GM12873 (cell line): ENCODE data around the gene TBL1XR1.

Experiments
- TF ChIP-seq, protein P1 (sequence below): IDR thresholded peaks from 2 replicates; pipeline ENCODE4 v1.5.1; 2012; ENCODE audit warnings: low read depth, mild to moderate bottlenecking, moderate library complexity, low read length, control low read depth; ENCODE audit not compliant: insufficient read depth; ENCODE audit errors: missing control alignments

Gene TBL1XR1

GRCh38 chr3:177079684-177080083 is 117.6 kb downstream of the TBL1XR1 start:
- TF ChIP-seq, protein P1, sequence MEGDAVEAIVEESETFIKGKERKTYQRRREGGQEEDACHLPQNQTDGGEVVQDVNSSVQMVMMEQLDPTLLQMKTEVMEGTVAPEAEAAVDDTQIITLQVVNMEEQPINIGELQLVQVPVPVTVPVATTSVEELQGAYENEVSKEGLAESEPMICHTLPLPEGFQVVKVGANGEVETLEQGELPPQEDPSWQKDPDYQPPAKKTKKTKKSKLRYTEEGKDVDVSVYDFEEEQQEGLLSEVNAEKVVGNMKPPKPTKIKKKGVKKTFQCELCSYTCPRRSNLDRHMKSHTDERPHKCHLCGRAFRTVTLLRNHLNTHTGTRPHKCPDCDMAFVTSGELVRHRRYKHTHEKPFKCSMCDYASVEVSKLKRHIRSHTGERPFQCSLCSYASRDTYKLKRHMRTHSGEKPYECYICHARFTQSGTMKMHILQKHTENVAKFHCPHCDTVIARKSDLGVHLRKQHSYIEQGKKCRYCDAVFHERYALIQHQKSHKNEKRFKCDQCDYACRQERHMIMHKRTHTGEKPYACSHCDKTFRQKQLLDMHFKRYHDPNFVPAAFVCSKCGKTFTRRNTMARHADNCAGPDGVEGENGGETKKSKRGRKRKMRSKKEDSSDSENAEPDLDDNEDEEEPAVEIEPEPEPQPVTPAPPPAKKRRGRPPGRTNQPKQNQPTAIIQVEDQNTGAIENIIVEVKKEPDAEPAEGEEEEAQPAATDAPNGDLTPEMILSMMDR = no peak

DNA sequence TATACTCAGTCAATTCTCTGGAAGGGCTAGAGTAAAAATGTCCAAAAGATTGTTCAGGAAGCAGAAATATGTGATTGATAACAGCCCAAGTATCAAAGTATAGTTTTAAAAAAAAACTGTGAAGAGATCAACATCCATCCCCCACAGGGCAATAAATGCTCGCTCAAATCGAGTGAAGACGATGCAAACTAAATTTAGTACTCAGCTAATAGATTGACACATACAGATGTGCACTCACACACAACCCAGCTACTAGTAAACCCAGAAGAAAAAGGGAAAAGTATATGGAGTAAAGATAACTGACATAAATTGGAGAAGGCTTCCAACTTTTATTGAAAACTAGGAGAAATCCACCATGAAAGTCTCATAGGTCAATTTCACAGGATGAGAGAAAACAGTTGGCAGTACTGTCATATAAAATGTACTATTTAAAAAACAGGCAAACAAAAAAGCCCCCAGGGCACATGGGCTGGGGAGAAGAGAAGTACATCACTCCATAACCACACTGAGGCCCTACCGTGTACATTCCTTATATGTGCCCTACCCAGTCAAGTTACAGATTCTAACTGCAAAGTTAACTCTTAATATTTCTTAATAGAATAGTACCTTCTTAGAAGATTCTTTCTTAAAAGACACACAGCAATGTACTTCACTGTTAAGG is 125.7 kb downstream of the TBL1XR1 start:
- TF ChIP-seq, protein P1 = no peak

GRCh38 chr3:177069514-177070329 is 127.6 kb downstream of the TBL1XR1 start:
- TF ChIP-seq, protein P1 = no peak

DNA sequence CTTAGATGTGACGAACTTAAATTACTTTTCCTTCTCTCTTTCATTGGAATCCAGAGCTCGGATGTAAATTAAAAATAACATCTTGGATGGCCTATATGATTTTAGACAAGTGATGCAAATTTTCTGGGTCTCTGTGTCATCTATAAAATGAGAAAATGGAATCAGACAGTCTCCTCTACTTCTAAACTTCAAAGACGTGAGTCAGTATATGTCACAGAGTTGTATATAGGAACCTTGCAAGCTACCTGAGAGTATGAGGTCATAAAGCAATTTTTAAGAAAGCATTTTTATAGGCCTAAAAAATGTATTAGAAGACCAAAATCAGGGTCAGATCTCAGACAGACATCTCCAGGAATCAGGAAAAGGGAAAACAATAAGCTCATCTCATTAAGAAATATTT is 128.3 kb downstream of the TBL1XR1 start:
- TF ChIP-seq, protein P1 = no peak

GRCh38 chr3:177066068-177066467 is 131.2 kb downstream of the TBL1XR1 start:
- TF ChIP-seq, protein P1 = no peak

DNA sequence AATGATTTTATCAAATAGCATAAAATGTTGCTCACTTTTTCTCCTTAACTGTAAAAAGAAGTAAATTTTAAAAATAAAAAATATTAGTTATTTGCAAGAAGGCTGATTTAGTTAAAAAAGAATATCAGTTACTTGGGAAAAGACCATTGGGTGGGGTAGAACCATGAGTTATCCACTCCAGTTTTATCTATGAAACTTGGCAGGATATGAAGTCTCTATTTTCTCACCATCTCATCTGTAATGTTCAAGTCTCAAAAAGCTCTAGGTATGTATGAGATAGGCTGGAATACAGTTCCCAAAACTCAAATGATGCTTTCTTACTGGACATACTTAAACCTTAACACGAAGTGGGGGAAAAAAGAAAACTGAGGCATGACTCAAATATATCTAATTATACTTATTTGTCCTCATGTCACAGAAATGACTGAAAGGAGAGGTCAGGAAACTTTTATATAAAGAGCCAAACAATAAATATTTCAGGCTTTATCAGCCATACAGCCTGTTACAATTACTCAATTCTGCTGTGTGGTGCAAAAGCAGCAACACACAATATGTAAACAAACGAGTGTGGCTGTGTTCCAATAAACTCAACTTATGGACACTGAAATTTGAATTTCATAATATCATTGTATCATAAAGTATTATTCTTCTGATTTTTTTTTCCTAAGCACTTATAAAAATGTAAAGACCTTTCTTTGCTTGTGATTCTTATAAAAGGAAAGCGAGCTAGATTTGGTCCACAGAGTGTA is 131.8 kb downstream of the TBL1XR1 start:
- TF ChIP-seq, protein P1 = no peak

GRCh38 chr3:177062052-177062732 is 135.1 kb downstream of the TBL1XR1 start:
- TF ChIP-seq, protein P1 = no peak
